Keratinocyte (primary cell): Measurements from ENCODE around the gene DDX27.

Experiments
- CTCF ChIP-seq, 3 experiments: IDR thresholded peaks in 1 of 3; conservative IDR thresholded peaks in 1 of 3; optimal IDR thresholded peaks in 1 of 3; 2 replicates in 2 of 3; 3 replicates in 1 of 3; pipeline versions ENCODE3 to v1.5.1; 2011; ENCODE audit warnings: low read length in 3 of 3, mild to moderate bottlenecking in 3 of 3, moderate library complexity in 2 of 3, control low read depth in 1 of 3, inconsistent platforms in 1 of 3; ENCODE audit not compliant: insufficient read depth in 2 of 3; ENCODE audit errors: extremely low read depth in 1 of 3
- EZH2 ChIP-seq: IDR thresholded peaks from one replicate; pipeline ENCODE4 v1.6.1; 2012; ENCODE audit warnings: inconsistent platforms, mild to moderate bottlenecking, low read length, moderate library complexity

GRCh38 chr20:49283703-49284625 is 64.7 kb downstream of the DDX27 start:
- TF ChIP-seq CTCF (optimal IDR thresholded peaks at IDR 0.05 in 1 of 3, IDR thresholded peaks at IDR 0.05 in 1 of 3, conservative IDR thresholded peaks at IDR 0.05 in 1 of 3; ENCODE audit: extremely low read depth in 1 of 3, insufficient read depth in 2 of 3, low read length in 3 of 3), result no peak
- no peak for TF ChIP-seq EZH2
